HG03139 (cell line): Measurements from ENCODE around the gene TAF6L.
A peak's percentile ranks its signal among the peaks of the same experiment; 100 is the strongest.
"Not testable (repeated sequence)": the region's sequence is repeated elsewhere in the genome, so short reads cannot be mapped to it uniquely, and the experiment has no call there.

ENCODE experiments used
- ATAC-seq: cut with Tn5 transposase; IDR thresholded peaks from one replicate; pipeline ENCODE4 v1.9.1; 2021; ENCODE audit not compliant: unreplicated experiment

TAF6L gene

DNA sequence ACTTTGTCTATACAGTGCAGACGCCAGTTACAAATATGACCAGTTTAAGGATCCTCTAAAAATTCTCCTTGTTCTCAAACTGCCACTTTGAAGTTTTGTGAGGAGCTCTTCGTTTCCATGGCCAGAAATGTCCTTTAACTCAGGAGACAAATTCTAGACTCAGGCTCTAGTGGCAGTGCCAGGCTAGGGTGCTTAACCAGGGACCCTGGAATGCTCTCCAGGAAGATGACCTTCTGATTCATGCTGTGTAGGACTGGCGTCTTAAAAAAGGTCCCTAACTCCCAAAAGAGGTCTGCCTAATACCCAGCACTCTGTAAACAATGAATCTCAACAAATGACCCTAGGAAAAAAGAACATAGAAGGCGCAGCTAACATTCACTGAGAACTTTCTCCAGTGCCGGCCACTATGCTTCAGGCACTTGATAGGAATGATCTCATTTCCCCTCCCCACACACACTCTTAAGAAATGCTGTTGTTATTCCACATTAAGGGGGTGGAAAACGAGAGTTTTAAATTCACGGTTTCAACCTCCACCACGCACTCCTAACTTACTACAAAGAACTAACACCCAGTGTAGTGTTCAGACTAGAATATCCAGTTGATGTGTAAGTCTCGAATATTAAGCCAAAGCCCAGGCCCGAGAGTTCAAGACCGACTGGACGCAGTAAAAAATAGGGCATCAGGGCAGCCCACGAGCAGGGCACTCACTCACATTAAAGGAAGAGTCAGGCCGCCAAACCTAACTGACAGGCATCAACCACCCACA, 33.3 kb downstream of the TAF6L start:
- ATAC-seq, result peak; percentile 10

- ATAC-seq, result peak; percentile 78
Observed at GRCh38 chr11:62805076-62805892, 34.1 kb downstream of the TAF6L start, which contains the start of gene NXF1. Gene NXF1, minus strand, starts transcription at chr11:62805440. Its CDS starts 84 bp downstream, at chr11:62805356.

DNA sequence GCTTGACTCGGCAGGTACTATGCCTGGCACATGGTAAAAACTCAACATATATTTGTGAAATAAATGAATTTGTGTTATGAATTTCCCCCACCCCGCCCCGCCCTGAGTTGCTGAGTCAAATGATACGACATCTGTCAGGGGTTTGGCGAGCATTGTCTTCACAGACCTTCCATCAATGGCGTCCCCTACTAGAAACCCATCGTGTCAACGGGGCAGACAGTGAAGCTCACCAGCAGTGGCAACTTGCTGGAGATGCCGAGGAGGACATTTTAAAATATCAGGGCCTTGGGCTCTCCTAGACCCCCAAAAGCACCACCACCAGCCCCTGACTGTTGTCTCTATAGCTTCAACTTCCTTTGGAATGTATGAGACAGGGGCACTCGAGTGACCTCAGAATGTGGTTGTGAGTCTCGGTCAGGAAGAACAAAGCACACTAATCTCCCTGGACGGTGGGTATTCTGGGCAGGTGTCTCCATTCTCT, 34.8 kb downstream of the TAF6L start:
- ATAC-seq, result no peak

- ATAC-seq, result no peak
Observed at GRCh38 chr11:62806611-62807121, 35.5 kb downstream of the TAF6L start.

DNA sequence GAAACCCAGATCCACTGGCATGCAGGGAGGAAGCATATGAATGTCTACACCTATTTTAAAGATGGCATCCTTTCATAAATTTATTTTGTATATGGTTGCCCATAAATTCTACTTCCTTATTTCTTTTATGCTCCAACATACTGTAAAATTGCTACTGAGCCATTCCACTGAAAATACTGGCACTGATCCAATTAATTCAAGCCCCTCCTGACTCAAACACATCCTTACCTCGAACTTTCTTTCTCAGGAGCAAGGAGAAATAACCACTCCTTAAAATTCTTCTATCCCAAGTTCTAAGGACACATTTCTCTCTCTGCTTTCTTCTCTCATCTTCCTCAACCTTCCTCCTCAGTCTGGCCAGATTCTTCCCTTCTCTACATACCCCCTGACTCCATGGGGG, 39.6 kb downstream of the TAF6L start:
- ATAC-seq, result no peak

- ATAC-seq, result no peak
Observed at GRCh38 chr11:62811659-62812058, 40.5 kb downstream of the TAF6L start.

DNA sequence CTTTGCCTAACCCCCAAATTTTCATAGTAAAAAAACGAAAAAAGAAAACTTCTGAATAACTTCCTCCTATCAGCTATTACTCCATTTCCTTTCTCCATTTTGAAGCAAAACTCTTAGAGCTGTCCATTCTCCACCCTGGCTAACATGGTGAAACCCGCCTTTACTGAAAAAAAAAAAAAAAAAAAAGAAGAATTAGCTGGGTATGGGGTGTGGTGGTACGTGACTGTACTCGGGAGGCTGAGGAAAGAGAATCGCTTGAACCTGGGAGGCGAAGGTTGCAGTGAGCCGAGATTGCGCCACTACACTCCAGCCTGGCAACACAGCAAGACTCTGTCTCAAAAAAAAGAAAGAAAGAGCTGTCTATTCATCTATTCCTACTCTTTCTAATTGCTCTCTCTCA, 45.4 kb downstream of the TAF6L start:
- ATAC-seq, result no peak

- ATAC-seq, result no peak
Observed at GRCh38 chr11:62817129-62817528, 45.9 kb downstream of the TAF6L start.

- no peak for ATAC-seq
Observed at GRCh38 chr11:62823677-62824076, 52.5 kb downstream of the TAF6L start.

DNA sequence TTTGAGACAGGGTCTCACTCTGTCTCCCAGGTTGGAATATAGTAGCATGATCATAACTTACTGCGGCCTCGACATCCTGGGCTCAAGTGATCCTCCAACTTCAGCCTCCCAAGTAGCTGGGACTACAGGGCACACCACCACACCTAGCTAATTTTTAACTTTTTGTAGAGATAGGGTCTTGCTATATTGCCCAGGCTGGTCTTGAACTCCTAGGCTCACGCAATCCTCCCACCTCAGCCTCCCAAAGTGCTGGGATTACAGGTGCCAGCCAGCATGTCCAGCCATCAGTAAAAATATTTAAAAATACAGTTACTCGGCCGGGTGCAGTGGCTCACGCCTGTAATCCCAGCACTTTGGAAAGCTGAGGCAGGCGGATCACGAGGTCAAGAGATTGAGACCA, 56.9 kb downstream of the TAF6L start:
- ATAC-seq, result not testable (repeated sequence)

DNA sequence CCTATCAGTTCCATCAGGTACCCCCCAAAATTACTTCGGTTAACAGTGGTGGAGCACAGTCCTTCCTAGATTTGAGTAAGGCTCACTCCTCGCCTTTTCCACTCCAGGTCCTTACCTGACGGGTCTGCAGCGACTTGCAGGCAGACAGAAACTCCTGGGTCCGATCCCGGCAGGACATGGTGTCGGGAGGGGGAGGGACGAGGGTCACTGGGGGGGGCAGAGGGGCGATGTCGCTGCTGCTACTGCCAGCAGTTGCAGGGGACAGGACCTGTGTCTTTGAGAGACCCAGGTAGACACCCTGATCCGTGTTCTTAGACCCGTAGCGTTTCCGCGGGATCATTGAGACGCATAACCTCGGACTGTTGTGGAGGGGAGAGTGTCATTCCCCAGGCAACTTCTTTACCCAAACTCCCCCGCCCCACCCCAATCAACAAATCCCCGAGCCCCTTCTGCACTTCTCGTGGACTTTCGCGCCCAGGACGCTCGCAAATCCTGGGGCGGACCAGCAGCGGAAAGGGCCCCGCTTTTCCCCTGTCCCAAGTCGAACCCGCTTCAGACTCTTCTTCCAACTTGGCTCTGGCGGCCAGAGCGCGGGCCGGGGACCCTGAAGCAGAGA, 59.8 kb downstream of the TAF6L start:
- no peak for ATAC-seq

- ATAC-seq, result peak; percentile 81
Observed at GRCh38 chr11:62831520-62832335, 60.5 kb downstream of the TAF6L start, which contains the start of gene STX5. Gene STX5, minus strand, starts transcription at chr11:62832051. Its CDS starts 808 bp downstream, at chr11:62831243.

GRCh38 chr11:62832336-62833234, 61.4 kb downstream of the TAF6L start, which contains the start of gene TEX54:
Gene TEX54, minus strand, starts transcription at chr11:62832841.
- ATAC-seq, result no peak

DNA sequence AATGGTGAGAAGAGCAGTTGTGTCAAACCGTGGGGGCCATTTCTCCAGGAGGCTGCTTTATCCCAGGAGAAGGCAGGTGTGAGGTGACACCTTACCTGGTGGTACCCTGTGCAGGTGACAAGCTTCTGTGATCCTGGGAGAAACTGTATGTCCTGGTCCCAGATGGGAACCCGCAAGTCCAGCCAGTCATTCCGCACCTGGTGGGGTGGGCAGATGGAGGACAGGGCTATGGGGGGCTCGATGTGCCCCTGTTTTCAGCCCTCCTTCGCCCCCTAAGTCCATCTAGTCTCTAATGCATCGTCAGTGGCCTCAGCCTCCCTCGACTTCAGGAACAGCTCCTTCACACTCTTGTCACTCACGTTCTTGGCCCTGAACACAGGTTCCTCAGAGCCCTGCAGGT, 64.1 kb downstream of the TAF6L start:
- ATAC-seq, result no peak
